SK-N-SH (cell line): ENCODE data around the gene ATP2B1. TPM values are rescaled to one million over a fixed set of nuclear protein-coding genes. Genes with fewer than 3 reads are reported as not detected.

Experiments used
- CTCF ChIA-PET: fragments of 300-600, 350-600 bp; formaldehyde crosslinking; extraction: SDS; loops from one replicate; lab custom pipeline; 2021; lab: Yijun Ruan, JAX
- POLR2A ChIA-PET: fragments of 350-600 bp; sonication (Branson Sonifier 250); formaldehyde crosslinking; extraction: SDS; loops from one replicate; lab custom pipeline; 2020; ENCODE audit warnings: antibody characterized with exemption, inconsistent platforms; lab: Yijun Ruan, JAX
- DNase-seq: peaks from one replicate; pipeline ENCODE4 v3.0.0; 2012
- H2AFZ ChIP-seq: fragments of 200-600 bp; sonication (generic); 2 replicates; pipeline ENCODE4 v1.8.1; 2016; ENCODE audit warnings: antibody characterized with exemption, mild to moderate bottlenecking, low read depth
- H3F3A ChIP-seq: fragments of 200-600 bp; sonication (generic); replicated peaks from 2 replicates; pipeline ENCODE3; 2016; ENCODE audit warnings: antibody characterized with exemption, mild to moderate bottlenecking; ENCODE audit not compliant: insufficient read depth
- H3K27ac ChIP-seq, 2 experiments: fragments of 200-500 bp in 1 of 2; fragments of 200-600 bp in 1 of 2; sonication (Bioruptor generic) in 1 of 2; sonication (generic), shearing (Covaris generic) in 1 of 2; 2 replicates each; pipeline versions ENCODE4 v1.5.1 to v1.6.1; 2014 to 2016; ENCODE audit warnings: low read depth in 2 of 2, inconsistent platforms in 1 of 2, low read length in 1 of 2, mild to moderate bottlenecking in 1 of 2, mixed read lengths in 1 of 2
- H3K27me3 ChIP-seq: fragments of 200-600 bp; sonication (generic), shearing (Covaris generic); 2 replicates; pipeline ENCODE4 v1.6.1; 2016; ENCODE audit warnings: mixed run types; ENCODE audit not compliant: insufficient read depth
- H3K36me3 ChIP-seq, 2 experiments: fragments of 200-500 bp in 1 of 2; fragments of 200-600 bp in 1 of 2; sonication (Bioruptor generic) in 1 of 2; sonication (generic) in 1 of 2; replicated peaks in 1 of 2; 2 replicates each; pipeline versions ENCODE3 to v1.5.1; 2014 to 2016; ENCODE audit warnings: low read length in 1 of 2, mild to moderate bottlenecking in 1 of 2; ENCODE audit not compliant: insufficient read depth in 2 of 2, control insufficient read depth in 1 of 2
- H3K4me1 ChIP-seq, 2 experiments: fragments of 200-500 bp in 1 of 2; fragments of 200-600 bp in 1 of 2; sonication (Bioruptor generic) in 1 of 2; sonication (generic), shearing (Covaris generic) in 1 of 2; 2 replicates each; pipeline versions ENCODE4 v1.5.1 to v1.6.1; 2014 to 2016; ENCODE audit warnings: low read depth in 1 of 2, low read length in 1 of 2, mixed run types in 1 of 2; ENCODE audit not compliant: insufficient read depth in 2 of 2, control insufficient read depth in 1 of 2
- H3K4me2 ChIP-seq: fragments of 200-600 bp; sonication (generic), shearing (Covaris generic); 2 replicates; pipeline ENCODE4 v1.6.1; 2017; ENCODE audit warnings: mixed run types
- H3K4me3 ChIP-seq, 2 experiments: fragments of 200-500 bp in 1 of 2; fragments of 200-600 bp in 1 of 2; sonication (Bioruptor generic) in 1 of 2; sonication (generic), shearing (Covaris generic) in 1 of 2; 2 replicates each; pipeline versions ENCODE4 v1.5.1 to v1.8.1; 2014 to 2016; ENCODE audit warnings: low read depth in 2 of 2, inconsistent platforms in 1 of 2, low read length in 1 of 2, mild to moderate bottlenecking in 1 of 2, mixed read lengths in 1 of 2, moderate library complexity in 1 of 2
- H3K79me2 ChIP-seq: fragments of 200-600 bp; sonication (generic); 2 replicates; pipeline ENCODE4 v1.8.1; 2017; ENCODE audit warnings: mild to moderate bottlenecking; ENCODE audit not compliant: insufficient read depth
- H3K9ac ChIP-seq: fragments of 200-600 bp; sonication (generic); 2 replicates; pipeline ENCODE4 v1.6.1; 2017; ENCODE audit warnings: mixed run types
- H3K9me2 ChIP-seq: fragments of 200-600 bp; sonication (generic); 2 replicates; pipeline ENCODE4 v1.6.1; 2017; ENCODE audit warnings: mixed run types
- H3K9me3 ChIP-seq: fragments of 200-600 bp; sonication (generic); 2 replicates; pipeline ENCODE4 v1.6.1; 2017; ENCODE audit warnings: mixed run types, mild to moderate bottlenecking, moderate library complexity
- H4K20me1 ChIP-seq: fragments of 200-600 bp; sonication (generic); 2 replicates; pipeline ENCODE4 v1.6.1; 2017; ENCODE audit warnings: mild to moderate bottlenecking, mixed run types; ENCODE audit not compliant: insufficient read depth
- CHD2 ChIP-seq: fragments of 150-350 bp; IDR thresholded peaks from 2 replicates; pipeline ENCODE4 v1.6.1; 2018; ENCODE audit warnings: low read length; ENCODE audit not compliant: partially characterized antibody
- CTCF ChIP-seq: fragments of 200-600 bp; sonication (generic); IDR thresholded peaks from 2 replicates; pipeline ENCODE4 v1.6.1; 2017; ENCODE audit warnings: antibody characterized with exemption, mild to moderate bottlenecking, moderate library complexity
- EP300 ChIP-seq, 2 experiments: IDR thresholded peaks; 2 replicates each; pipeline versions ENCODE4 v1.4.0 to v1.6.1; 2012; ENCODE audit warnings: borderline replicate concordance in 1 of 2, low read depth in 1 of 2, low read length in 1 of 2
- EZH2phosphoT487 ChIP-seq: fragments of 200-600 bp; sonication (generic); IDR thresholded peaks from 2 replicates; pipeline ENCODE4 v1.6.1; 2017; ENCODE audit warnings: low read depth, mixed run types, mild to moderate bottlenecking, antibody characterized with exemption, moderate library complexity, borderline replicate concordance
- FOSL2 ChIP-seq: IDR thresholded peaks from 2 replicates; pipeline ENCODE4 v1.4.0; 2012; ENCODE audit warnings: low read depth, mild to moderate bottlenecking, moderate library complexity, borderline replicate concordance
- FOXJ3 ChIP-seq: sonication (generic); formaldehyde crosslinking; IDR thresholded peaks from 2 replicates; pipeline ENCODE4 v1.5.1; 2020; ENCODE audit warnings: mild to moderate bottlenecking, missing genetic modification reagents
- GATA2 ChIP-seq: sonication (generic); formaldehyde crosslinking; IDR thresholded peaks from 2 replicates; pipeline ENCODE4 v1.5.0; 2020; ENCODE audit warnings: mild to moderate bottlenecking, missing genetic modification reagents
- IRF3 ChIP-seq: fragments of 150-350 bp; IDR thresholded peaks from 2 replicates; pipeline ENCODE4 v1.6.1; 2016; ENCODE audit warnings: mild to moderate bottlenecking, low read depth, low read length
- JUND ChIP-seq: IDR thresholded peaks from 2 replicates; pipeline ENCODE4 v1.4.0; 2012
- MEF2A ChIP-seq: IDR thresholded peaks from 2 replicates; pipeline ENCODE4 v1.4.0; 2012; ENCODE audit warnings: low read depth, borderline replicate concordance
- NRF1 ChIP-seq: IDR thresholded peaks from 2 replicates; pipeline ENCODE4 v1.6.1; 2012; ENCODE audit warnings: low read depth, mild to moderate bottlenecking, low read length
- RCOR1 ChIP-seq: fragments of 150-350 bp; IDR thresholded peaks from 2 replicates; pipeline ENCODE4 v1.6.1; 2017; ENCODE audit warnings: antibody characterized with exemption, low read length
- REST ChIP-seq: IDR thresholded peaks from 2 replicates; pipeline ENCODE4 v1.6.1; 2012; ENCODE audit warnings: mild to moderate bottlenecking, low read depth, low read length, moderate library complexity
- RFX5 ChIP-seq: IDR thresholded peaks from 2 replicates; pipeline ENCODE4 v1.6.1; 2012; ENCODE audit warnings: mild to moderate bottlenecking, improper control_type of control experiment, low read length
- SMC3 ChIP-seq: IDR thresholded peaks from 2 replicates; pipeline ENCODE4 v1.6.1; 2012; ENCODE audit warnings: low read depth, low read length, improper control_type of control experiment
- TAF1 ChIP-seq: IDR thresholded peaks from 2 replicates; pipeline ENCODE4 v1.6.1; 2012; ENCODE audit warnings: low read depth, mild to moderate bottlenecking, low read length, moderate library complexity, borderline replicate concordance
- USF1 ChIP-seq: IDR thresholded peaks from 2 replicates; pipeline ENCODE4 v1.4.0; 2012; ENCODE audit warnings: low read depth, borderline replicate concordance
- ZBTB33 ChIP-seq: IDR thresholded peaks from 2 replicates; pipeline ENCODE4 v1.4.0; 2012; ENCODE audit warnings: low read depth, borderline replicate concordance
- WGBS: methylation state at CpG from one replicate; pipeline ENCODE4 v1.1.6; 2017; ENCODE audit warnings: low lambda C conversion rate; 5-methylcytosine and 5-hydroxymethylcytosine counted together
- polyA plus RNA-seq, 3 experiments: library from polyadenylated mRNA; depleted of rRNA; stranded (reverse); fragments of >200 nt; gene quantifications; 2 replicates each; pipeline ENCODE4 v1.2.3, GENCODE V29; 2012

Gene ATP2B1
- polyA plus RNA-seq, 1 of the 3 experiments (the other 2 are of a cell fraction) = 4.3 TPM

GRCh38 chr12:89610366-89610765 is 98.3 kb downstream of the ATP2B1 start:
- no peaks in the 10 kb centered on the region for H3K79me2 ChIP-seq
- no peaks in the 10 kb centered on the region for H3K9me2 ChIP-seq
- no peak for DNase-seq
- TF ChIP-seq REST (no peak), MEF2A (no peak), JUND (no peak), CHD2 (no peak), CTCF (no peak), GATA2 (CRISPR knock-in tag) (no peak), ZBTB33 (no peak), NRF1 (no peak), EP300 (IDR thresholded peaks at IDR 0.05; ENCODE audit: borderline replicate concordance in 1 of 2, low read depth in 1 of 2, low read length in 1 of 2) (no peak), IRF3 (no peak), SMC3 (no peak), FOXJ3 (CRISPR knock-in tag) (no peak), FOSL2 (no peak), USF1 (no peak), RCOR1 (no peak), TAF1 (no peak), RFX5 (no peak), EZH2phosphoT487 (no peak)
- ChIA-PET POLR2A (no interaction called here), CTCF (interaction anchor here (1.3 kb wide), 1 partner anchor 19 kb away, joined by 4 read pairs; no protein-coding TSS in a partner anchor)
- H3K27me3 ChIP-seq = no peaks in the 10 kb centered on the region
- H3K36me3 ChIP-seq = peaks cover 13 to 31% of the 10 kb centered on the region in 2 experiments
- H3K27ac ChIP-seq = no peak overlapping the region
- no peak overlapping the region for H2AFZ ChIP-seq
- 91% methylated on average over 3 of the region's 3 CpGs for WGBS
- H4K20me1 ChIP-seq = no peaks in the 10 kb centered on the region
- no peak overlapping the region for H3K4me3 ChIP-seq
- no peaks in the 10 kb centered on the region for H3K4me1 ChIP-seq
- H3K9ac ChIP-seq = no peak overlapping the region
- H3K4me2 ChIP-seq = no peak overlapping the region
- H3K9me3 ChIP-seq = no peaks in the 10 kb centered on the region
- no peaks in the 10 kb centered on the region for H3F3A ChIP-seq
